GM19099 (cell line): Measurements from ENCODE around the gene MRPL11.

Experiments
- POLR2A ChIP-seq: IDR thresholded peaks from 3 replicates; pipeline ENCODE4 v1.6.1; 2011; ENCODE audit warnings: low read depth; ENCODE audit not compliant: insufficient read length; ENCODE audit errors: extremely low read depth

MRPL11 gene

GRCh38 chr11:66454828-66455227 lies 16.2 kb upstream of the MRPL11 start:
- no peak for TF ChIP-seq POLR2A

DNA sequence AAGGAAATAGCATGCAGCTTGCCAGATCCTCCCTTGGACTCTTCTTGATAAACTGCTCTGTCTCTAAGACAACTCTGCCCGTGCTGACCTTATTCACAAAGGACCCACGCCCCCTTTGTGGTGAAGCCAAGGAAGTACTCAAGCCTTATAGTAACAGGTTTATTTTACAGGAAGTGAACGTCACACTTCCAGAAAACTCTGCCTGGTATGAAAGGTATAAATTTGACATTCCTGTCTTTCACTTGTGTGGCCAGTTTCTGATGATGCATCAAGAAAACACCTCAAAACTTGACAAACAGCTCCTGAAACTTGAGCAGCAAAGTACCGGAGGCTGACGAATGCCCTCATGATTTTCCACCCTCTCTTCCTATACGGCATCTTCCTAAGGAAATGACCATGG lies 15.6 kb upstream of the MRPL11 start:
- TF ChIP-seq POLR2A, result no peak

GRCh38 chr11:66451663-66452062 lies 13.0 kb upstream of the MRPL11 start:
- TF ChIP-seq POLR2A, result no peak

DNA sequence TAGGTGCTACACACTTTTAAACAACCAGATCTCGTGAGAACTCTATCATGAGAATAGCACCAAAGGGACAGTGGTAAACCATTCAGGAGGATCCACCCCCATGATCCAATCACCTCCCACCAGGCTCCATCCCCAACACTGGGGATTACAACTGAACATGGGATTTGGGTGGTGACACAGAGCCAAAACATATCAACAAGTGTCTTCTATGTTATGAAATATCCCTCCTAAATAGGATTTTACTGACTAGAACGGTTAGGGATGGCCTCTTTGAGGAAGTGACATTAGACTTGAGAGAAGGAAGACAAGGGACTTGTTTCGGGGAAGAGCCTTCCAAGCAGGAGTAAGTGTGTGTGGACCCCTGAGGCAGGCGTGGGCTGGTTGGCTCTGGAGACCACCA lies 11.9 kb upstream of the MRPL11 start:
- TF ChIP-seq POLR2A, result no peak

DNA sequence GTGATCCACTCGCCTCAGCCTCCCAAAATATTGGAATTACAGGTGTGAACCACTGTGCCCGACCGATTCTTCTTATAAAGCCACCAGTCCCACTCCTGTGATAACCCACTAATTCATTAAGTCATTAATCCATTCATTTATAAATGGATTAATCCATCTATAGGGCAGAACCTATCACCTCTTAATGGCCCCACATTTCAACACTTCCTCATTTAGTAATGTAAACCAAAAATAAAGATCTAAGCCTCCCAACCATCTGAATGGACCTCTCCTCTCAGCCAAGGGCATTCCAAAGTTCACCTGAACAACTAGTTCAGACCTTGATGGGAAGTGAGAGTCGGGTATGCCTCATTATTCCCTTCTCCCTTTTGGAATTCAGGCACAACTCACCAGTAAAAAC lies 9.9 kb upstream of the MRPL11 start:
- no peak for TF ChIP-seq POLR2A

GRCh38 chr11:66447012-66447411 lies 8.4 kb upstream of the MRPL11 start:
- no peak for TF ChIP-seq POLR2A

DNA sequence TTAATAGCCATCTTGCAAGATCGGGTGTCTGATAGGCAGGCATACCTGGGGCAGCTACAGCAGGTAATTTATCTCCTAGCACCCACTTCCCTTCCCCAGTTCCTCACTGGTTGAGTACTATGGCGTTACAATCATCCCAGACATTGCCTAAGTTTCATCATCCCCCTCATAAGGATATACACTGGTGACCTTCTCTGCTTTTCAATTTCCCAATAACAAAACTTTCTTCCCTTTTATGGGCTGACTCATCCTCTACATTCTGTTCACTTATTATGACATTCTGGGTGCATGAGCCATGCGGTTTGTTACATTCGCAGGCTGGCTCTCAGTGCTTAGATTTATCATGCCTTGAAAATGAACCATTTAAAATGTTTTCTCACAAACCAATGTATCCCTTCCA lies 5.0 kb upstream of the MRPL11 start:
- no peak for TF ChIP-seq POLR2A

GRCh38 chr11:66437979-66438503 lies 607 bp downstream of the MRPL11 start:
- TF ChIP-seq POLR2A, result no peak

GRCh38 chr11:66432597-66432996 lies 6.1 kb downstream of the MRPL11 start:
- no peak for TF ChIP-seq POLR2A

DNA sequence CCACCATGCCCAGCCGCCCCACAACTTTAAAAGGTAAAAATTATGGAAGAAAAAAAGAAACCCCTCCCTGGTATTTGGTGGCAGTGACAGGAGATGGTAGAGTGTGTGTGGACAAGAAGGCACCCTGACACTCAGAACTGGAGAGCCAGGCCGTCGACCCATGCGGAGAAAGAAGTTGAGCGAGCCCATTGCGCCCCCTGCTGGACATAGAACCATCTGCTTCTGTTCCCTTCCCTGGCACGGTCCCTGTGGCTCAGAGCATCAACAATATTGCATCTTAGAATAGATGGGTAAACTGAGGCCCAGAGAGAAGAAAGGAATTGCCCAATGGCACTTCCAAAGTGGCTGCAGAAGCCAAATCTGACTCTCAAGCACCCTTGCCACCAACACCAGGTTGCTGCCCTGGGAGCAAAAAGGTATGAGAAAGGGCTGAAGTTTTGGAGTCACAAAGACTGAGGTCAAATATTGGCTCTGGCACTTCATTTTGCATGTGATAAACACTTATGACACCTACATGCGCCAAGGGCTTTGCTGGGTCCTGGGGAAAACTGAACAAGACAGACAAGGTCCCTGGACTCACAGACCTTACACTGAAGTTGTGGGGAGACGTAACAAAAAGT lies 8.6 kb downstream of the MRPL11 start:
- no peak for TF ChIP-seq POLR2A

DNA sequence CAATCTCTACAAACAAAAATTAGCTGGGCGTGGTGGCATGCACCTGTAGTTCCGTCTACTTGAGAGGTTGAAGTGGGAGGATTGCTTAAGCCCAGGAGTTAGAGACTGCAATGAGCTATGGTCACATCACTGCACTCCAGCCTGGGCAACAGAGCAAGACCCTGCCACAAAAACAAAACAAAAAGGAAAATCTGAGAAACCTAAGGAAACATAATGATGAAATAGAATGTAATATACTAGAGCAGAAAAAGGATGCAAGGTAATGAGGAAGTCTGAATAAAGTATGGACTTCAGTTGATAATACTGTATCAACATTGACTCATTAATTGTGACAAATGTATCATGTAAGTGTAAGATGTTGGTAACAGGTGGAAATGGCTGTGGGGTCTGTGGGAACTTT lies 9.7 kb downstream of the MRPL11 start:
- no peak for TF ChIP-seq POLR2A

DNA sequence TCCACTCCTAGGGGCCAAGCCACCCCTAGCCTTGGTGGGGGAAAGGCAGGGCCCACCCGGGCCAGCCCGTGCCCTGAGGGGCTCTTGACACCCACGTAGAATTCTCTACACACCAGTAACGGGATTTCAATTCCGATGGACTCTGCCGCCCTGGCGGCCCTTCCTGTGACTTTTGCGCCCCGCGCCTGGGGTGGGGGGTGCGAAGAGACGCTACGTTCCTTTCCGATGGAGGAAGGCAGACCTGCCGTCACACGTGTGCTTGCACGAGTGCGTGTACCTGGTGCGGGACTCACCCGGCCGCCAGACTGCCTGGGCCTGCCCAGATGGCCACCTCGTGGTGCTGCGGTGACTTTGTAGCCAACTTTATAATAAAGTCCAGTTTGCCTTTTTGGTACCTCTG lies 12.3 kb downstream of the MRPL11 start:
- TF ChIP-seq POLR2A, result no peak

- TF ChIP-seq POLR2A, result no peak
These were observed 17.0 kb downstream of the MRPL11 start for GRCh38 chr11:66421492-66422205.

GRCh38 chr11:66420671-66421476 lies 17.8 kb downstream of the MRPL11 start, which contains the start of gene NPAS4:
TSS of gene NPAS4 (plus strand) at chr11:66421035. CDS start at chr11:66421180, 145 bp downstream.
- no peak for TF ChIP-seq POLR2A

DNA sequence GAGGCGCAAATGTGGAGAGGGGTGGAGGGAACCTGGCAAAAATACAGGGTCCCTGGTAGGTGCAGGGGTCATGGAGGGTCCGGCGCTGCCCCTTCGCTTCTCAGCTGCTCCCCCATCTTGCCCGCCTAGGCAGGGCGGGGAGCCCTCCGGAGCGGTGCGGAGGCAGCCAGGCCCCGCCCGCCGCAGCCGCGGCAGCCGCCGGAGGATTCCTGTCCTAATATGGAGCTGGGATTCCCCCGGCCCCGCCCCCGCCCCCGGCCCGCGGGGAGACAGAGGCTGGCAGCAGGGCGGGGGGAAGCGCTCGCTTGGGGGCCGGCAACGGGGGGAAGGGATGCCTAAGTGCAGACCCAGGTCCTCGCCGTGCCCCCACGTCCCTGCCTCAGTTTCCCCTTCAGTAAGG lies 18.8 kb downstream of the MRPL11 start:
- no peak for TF ChIP-seq POLR2A

DNA sequence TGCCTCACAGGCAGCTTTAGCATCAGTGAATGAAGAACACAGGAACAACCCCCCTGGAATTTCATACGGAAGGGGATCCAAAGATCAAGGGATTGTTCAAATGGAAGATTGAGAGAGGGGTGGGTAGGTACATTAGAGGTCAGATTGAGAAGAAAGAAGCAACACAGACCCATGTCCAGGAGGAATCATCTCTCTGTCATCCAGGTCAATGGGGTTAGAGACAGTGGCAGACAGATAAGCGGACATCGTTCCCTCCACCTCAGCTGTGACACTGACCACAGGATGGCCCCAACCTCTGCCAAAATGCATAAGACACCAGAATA lies 19.7 kb downstream of the MRPL11 start:
- TF ChIP-seq POLR2A, result no peak
